GM18861 (cell line): Measurements from ENCODE around the gene ARL17A.
"Not testable (repeated sequence)": the region's sequence is repeated elsewhere in the genome, so short reads cannot be mapped to it uniquely, and the experiment has no call there.

Source experiments
- ATAC-seq: cut with Tn5 transposase; IDR thresholded peaks from one replicate; pipeline ENCODE4 v1.9.1; 2021; ENCODE audit not compliant: unreplicated experiment

ARL17A gene

DNA sequence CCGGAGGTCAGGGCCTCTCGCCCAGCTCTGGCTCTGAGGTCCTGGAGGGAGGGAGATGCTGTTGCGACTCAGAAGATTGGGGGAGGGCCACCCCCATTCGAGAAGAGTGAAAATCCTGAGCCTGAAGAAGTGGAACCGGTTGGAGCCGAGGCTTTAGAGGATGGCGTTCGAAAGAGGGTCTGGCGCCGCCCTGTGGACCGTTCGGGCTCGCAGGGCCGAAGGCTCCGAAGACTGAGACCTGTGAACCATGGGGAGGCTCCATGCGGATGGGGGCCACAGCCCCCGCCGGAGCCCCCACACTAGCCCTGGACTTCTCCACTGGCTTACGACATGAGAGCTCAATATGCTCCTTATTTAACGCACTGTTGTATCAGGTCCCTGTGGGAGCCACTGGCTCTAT lies 20.3 kb downstream of the ARL17A start:
- not testable (repeated sequence) for ATAC-seq

- not testable (repeated sequence) for ATAC-seq
These were observed 30.9 kb downstream of the ARL17A start for GRCh38 chr17:46548607-46549006.

- not testable (repeated sequence) for ATAC-seq
These were observed 44.8 kb downstream of the ARL17A start for GRCh38 chr17:46534716-46535115.

GRCh38 chr17:46512168-46512567 lies 67.3 kb downstream of the ARL17A start, which contains the start of gene LRRC37A2:
LRRC37A2 (plus strand) TSS chr17:46512468; CDS start chr17:46512713, 245 bp downstream.
- ATAC-seq, result not testable (repeated sequence)

DNA sequence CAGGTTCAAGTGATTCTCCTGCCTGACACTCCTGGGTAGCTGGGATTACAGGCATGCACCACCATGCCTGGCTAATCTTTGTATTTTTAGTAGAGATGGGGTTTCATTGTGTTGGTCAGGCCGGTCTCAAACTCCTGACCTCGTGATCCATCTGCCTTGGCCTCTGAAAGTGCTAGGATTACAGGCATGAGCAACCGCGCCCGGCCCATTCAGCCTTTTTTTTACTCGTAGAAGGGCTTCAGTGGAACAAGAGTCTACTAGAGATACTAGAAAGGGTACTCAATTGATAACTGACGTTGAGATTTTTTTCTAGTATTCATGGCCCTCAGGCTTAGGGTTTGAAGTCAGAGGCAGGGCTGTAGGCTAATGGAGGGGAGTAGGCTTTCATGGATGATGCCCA lies 73.6 kb downstream of the ARL17A start:
- ATAC-seq, result not testable (repeated sequence)

DNA sequence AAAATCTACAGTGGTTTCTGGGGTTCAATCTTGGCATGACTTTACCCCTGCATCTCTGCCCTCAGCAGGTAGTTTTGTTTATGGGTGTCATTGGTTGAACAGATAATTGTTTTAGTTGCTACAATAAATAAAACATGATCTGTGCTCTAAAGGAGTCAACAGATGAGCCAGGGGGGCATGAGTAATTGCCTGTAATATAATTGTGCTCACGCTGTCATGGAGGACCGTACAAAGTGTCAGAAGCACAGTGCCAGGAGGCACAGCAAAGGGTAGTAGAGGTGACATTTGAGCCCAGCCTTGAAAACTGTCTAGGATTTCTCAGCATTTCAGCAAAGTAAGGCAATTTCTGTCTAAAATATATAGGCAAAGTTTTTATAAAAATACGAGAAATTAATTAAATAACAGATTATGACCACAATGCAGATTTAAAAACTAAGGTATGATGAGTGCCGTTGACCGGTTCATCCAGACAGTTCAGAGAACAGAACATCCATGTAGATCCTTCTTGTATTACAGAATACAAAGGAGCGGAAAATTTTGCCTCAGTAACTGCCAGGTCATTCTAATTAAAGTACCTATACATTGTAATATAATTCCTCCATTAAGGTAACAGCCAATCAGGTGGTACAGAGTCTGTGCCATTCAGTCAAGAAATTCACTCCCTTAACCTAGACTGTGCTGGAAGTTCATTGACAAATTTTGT lies 79.9 kb downstream of the ARL17A start:
- ATAC-seq, result not testable (repeated sequence)

DNA sequence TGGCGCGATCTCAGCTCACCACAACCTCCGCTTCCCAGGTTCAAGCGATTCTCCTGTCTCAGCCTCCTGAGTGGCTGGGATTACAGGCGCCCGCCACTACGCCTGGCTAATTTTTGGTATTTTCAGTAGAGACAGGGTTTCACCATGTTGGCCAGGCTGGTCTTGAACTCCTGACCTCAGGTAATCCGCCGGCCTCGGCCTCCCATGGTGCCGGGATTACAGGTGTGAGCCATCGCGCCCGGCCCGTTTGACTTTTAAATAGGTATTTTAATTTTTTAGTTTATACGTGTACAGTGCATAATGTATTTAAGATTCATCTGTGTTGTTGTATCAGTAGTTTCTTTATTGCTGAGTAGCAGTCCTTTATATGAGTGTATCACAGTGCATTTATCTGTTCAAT lies 87.5 kb downstream of the ARL17A start:
- ATAC-seq, result not testable (repeated sequence)

DNA sequence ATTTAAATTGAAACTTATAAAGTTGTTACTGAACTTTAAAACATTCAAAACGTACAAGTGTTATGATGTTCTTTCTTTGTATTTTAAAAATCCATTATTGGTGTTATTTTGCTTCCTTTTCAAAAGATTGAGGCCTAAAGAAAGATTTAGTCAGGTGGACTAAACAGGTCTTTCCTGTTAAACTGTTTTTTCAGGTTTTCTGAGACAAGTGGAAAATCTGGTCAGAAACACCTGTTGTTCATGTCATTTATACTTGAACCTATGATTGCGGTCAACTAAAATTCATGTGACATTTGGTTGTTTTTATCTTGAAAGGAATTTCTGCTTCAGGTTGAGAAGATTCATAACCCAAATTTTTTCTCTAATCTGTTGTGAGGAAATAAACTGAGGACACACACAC lies 98.2 kb downstream of the ARL17A start:
- ATAC-seq, result not testable (repeated sequence)

- ATAC-seq, result not testable (repeated sequence)
These were observed 100.7 kb downstream of the ARL17A start for GRCh38 chr17:46478823-46479222.

DNA sequence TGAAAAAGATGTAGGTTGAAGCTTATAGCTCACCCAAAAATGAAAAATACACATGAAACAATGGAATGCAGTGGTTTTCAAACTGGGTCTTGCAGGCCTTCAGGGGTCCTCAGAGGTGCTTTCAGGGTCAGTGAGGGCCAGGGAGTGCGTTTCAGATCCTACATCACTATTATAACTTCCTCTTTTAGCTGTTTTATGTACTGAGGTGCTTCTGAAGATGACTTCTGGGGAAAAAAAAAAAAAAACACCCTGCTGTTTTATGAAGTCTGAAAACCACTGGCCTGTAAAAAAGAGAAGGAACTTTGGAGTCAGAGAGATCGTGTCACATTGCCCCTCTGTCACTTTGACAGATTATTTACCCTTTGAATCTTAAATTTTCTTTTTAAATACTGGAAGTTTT lies 103.9 kb downstream of the ARL17A start:
- ATAC-seq, result not testable (repeated sequence)

DNA sequence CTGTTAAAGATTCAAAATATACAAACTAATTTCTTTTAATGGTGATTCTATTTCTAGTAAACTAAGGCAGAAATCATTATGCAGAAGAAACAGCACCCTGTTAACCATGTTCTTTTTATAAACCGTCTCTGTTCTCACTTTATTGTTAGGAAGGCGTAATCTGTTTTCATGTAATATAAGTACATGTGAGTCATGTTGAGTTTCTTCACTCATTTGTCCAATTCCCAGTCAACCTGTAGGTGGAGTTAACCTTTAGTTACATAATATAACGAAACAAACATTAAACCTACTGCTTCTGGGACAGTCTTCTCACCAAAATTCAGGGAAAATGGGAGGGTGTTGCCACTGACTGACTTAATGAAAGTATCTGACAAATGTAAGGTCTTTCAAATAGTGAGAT lies 105.0 kb downstream of the ARL17A start:
- ATAC-seq, result not testable (repeated sequence)

DNA sequence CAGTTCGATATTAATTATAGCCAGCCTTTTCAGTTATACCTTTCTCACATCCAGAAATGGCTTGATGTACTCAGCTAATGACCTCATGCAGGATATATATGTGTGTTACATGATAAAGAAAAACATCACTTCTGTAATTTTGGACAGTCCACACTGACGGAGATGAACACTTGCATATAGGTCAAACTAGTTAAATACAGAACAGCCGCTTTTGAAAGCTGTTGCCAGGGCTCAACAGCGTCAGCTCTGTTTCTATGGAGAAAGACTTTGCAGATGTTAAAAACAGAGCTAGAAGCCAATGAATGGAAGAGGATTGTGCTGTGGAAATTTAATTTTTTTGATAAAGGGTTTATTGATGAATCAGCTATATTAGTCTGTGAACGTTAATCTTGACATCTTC lies 111.9 kb downstream of the ARL17A start:
- ATAC-seq, result not testable (repeated sequence)
